Skeletal muscle cell (primary cell): ENCODE data around the gene COL4A1.

Source experiments
- DNase-seq: peaks from one replicate; pipeline ENCODE4 v3.0.0-alpha.2; 2010; ENCODE audit warnings: low read depth
- H3K4me3 ChIP-seq: 2 replicates; pipeline ENCODE4 v1.5.1; 2011; ENCODE audit warnings: low read depth, mild to moderate bottlenecking, control low read depth, low read length, moderate library complexity

The COL4A1 gene

GRCh38 chr13:110216398-110217041 lies 90.4 kb downstream of the COL4A1 start:
- no peak overlapping the region for H3K4me3 ChIP-seq
- peak; percentile 61 for DNase-seq

GRCh38 chr13:110216006-110216397 lies 91.0 kb downstream of the COL4A1 start:
- no peak overlapping the region for H3K4me3 ChIP-seq
- no peak for DNase-seq

GRCh38 chr13:110215606-110216005 lies 91.4 kb downstream of the COL4A1 start:
- no peak for DNase-seq
- H3K4me3 ChIP-seq, result no peak overlapping the region

- no peak for DNase-seq
- no peak overlapping the region for H3K4me3 ChIP-seq
Observed at GRCh38 chr13:110214637-110215036, 92.3 kb downstream of the COL4A1 start.

GRCh38 chr13:110213461-110214074 lies 93.4 kb downstream of the COL4A1 start:
- DNase-seq, result no peak
- H3K4me3 ChIP-seq, result no peak overlapping the region

- H3K4me3 ChIP-seq, result no peak overlapping the region
- no peak for DNase-seq
Observed at GRCh38 chr13:110212529-110212928, 94.4 kb downstream of the COL4A1 start.

- no peak overlapping the region for H3K4me3 ChIP-seq
- no peak for DNase-seq
Observed at GRCh38 chr13:110211735-110212134, 95.2 kb downstream of the COL4A1 start.

GRCh38 chr13:110211046-110211445 lies 95.9 kb downstream of the COL4A1 start:
- no peak for DNase-seq
- H3K4me3 ChIP-seq, result no peak overlapping the region

- no peak for DNase-seq
- H3K4me3 ChIP-seq, result no peak overlapping the region
Observed at GRCh38 chr13:110210604-110210985, 96.4 kb downstream of the COL4A1 start.

GRCh38 chr13:110209950-110210603 lies 96.9 kb downstream of the COL4A1 start:
- no peak overlapping the region for H3K4me3 ChIP-seq

GRCh38 chr13:110208116-110208515 lies 98.8 kb downstream of the COL4A1 start:
- no peak overlapping the region for H3K4me3 ChIP-seq
- no peak for DNase-seq

More at GRCh38 chr13:110209950-110210603, 96.9 kb downstream of the COL4A1 start:
- no peak for DNase-seq

GRCh38 chr13:110206996-110207395 lies 100.0 kb downstream of the COL4A1 start:
- DNase-seq, result no peak
- no peak overlapping the region for H3K4me3 ChIP-seq

- no peak overlapping the region for H3K4me3 ChIP-seq
- DNase-seq, result no peak
Observed at GRCh38 chr13:110206185-110206584, 100.8 kb downstream of the COL4A1 start.

GRCh38 chr13:110201114-110201513 lies 105.8 kb downstream of the COL4A1 start:
- no peak for DNase-seq
- no peak overlapping the region for H3K4me3 ChIP-seq

GRCh38 chr13:110200276-110200870 lies 106.6 kb downstream of the COL4A1 start:
- no peak overlapping the region for H3K4me3 ChIP-seq
- DNase-seq, result no peak

GRCh38 chr13:110199046-110199831 lies 107.7 kb downstream of the COL4A1 start:
- H3K4me3 ChIP-seq, result no peak overlapping the region
- DNase-seq, result no peak

- no peak overlapping the region for H3K4me3 ChIP-seq
- DNase-seq, result no peak
Observed at GRCh38 chr13:110197471-110197870, 109.5 kb downstream of the COL4A1 start.

GRCh38 chr13:110197026-110197425 lies 109.9 kb downstream of the COL4A1 start:
- DNase-seq, result no peak

GRCh38 chr13:110195547-110196485 lies 111.1 kb downstream of the COL4A1 start:
- H3K4me3 ChIP-seq, result no peak overlapping the region
- DNase-seq, result no peak

More at GRCh38 chr13:110197026-110197425, 109.9 kb downstream of the COL4A1 start:
- H3K4me3 ChIP-seq, result no peak overlapping the region
